Suprapubic skin (tissue), 3 donors: ENCODE data around the gene CASQ1.

Experiments used
- EP300 ChIP-seq: sonication (generic); formaldehyde crosslinking; IDR thresholded peaks from one replicate; pipeline ENCODE4 v1.6.1; 2017; ENCODE audit warnings: antibody characterized with exemption
- TF ChIP-seq, protein P1 (sequence below), 2 donors: fragments of 200-600 bp in 1 of 2; fragments of 450-650 bp in 1 of 2; sonication (generic) in 1 of 2; IDR thresholded peaks; one replicate each; pipeline ENCODE4 v1.5.1; 2016 to 2019; ENCODE audit warnings: antibody characterized with exemption in 2 of 2, mild to moderate bottlenecking in 1 of 2, moderate library complexity in 1 of 2

- TF ChIP-seq, protein P1, sequence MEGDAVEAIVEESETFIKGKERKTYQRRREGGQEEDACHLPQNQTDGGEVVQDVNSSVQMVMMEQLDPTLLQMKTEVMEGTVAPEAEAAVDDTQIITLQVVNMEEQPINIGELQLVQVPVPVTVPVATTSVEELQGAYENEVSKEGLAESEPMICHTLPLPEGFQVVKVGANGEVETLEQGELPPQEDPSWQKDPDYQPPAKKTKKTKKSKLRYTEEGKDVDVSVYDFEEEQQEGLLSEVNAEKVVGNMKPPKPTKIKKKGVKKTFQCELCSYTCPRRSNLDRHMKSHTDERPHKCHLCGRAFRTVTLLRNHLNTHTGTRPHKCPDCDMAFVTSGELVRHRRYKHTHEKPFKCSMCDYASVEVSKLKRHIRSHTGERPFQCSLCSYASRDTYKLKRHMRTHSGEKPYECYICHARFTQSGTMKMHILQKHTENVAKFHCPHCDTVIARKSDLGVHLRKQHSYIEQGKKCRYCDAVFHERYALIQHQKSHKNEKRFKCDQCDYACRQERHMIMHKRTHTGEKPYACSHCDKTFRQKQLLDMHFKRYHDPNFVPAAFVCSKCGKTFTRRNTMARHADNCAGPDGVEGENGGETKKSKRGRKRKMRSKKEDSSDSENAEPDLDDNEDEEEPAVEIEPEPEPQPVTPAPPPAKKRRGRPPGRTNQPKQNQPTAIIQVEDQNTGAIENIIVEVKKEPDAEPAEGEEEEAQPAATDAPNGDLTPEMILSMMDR (IDR thresholded peaks at IDR 0.05), result no peak
- TF ChIP-seq EP300, result no peak
Measured at GRCh38 chr1:160206421-160207117, 16.2 kb downstream of the CASQ1 start.
